GM12872 (cell line): ENCODE data around the gene HGF.

ENCODE experiments used
- CTCF ChIP-seq: IDR thresholded peaks from 3 replicates; pipeline ENCODE4 v1.5.1; 2011; ENCODE audit warnings: low read depth, mild to moderate bottlenecking, low read length, moderate library complexity; ENCODE audit not compliant: insufficient read depth

The HGF gene

GRCh38 chr7:81685270-81685868, 84.5 kb downstream of the HGF start:
- no peak for TF ChIP-seq CTCF

GRCh38 chr7:81684514-81685269, 85.2 kb downstream of the HGF start:
- no peak for TF ChIP-seq CTCF

DNA sequence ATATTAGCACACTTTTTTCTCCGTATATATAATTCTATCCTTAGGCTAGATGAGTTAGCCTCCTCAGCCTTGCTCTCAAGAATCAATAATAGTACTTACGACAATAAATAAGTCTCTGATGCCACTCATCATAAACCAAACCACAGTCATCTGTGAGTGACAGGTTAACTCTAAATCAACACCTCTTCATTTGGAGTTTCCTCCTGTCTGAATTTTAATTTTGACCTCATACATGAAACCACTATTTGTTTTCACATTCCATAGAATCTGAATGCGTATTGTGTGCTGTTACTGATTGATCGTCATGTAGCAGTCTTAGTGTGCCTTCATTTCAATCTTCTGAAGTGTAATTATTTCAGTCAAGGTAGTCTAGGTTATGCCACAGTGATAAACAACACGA, 85.8 kb downstream of the HGF start:
- TF ChIP-seq CTCF: no peak

DNA sequence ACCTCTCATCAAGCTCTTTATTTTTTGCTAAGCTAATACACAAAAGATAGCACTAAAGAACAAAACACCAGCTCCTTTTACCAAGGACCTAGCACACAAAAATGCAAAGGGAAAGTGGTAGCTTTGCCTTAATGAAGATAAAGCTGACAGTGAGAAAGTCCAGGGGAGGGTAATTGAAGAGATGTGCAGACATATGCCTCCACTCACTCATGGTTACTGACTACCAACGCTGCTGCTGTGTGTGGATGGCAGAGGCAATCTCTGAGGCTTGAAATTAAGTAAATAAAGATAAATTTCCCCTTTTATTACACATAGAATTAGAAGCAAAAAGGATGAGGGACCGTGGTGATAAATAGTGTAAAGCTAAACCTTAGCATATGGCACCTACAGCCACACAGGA, 87.0 kb downstream of the HGF start:
- TF ChIP-seq CTCF: no peak

- no peak for TF ChIP-seq CTCF
Observed at GRCh38 chr7:81680120-81680519, 89.7 kb downstream of the HGF start.

DNA sequence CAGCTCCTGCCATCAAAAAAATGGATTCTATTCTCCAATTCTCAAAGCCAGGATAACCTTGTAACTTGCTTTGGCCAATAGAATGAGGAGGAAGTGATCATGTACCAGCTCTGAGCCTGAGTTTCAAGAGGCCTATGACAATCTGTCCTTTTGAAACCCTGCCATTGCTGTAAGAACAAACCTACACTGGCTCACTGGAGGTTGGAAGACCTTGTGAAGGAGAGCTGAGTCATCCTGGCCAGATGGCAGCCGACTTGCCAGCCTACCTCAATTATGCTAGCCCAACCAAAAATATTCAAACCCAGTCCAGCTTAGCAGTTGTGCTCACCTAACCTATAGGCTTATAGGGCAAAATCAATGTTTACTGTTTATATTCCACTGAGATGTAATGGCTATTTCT, 93.0 kb downstream of the HGF start:
- TF ChIP-seq CTCF: no peak

DNA sequence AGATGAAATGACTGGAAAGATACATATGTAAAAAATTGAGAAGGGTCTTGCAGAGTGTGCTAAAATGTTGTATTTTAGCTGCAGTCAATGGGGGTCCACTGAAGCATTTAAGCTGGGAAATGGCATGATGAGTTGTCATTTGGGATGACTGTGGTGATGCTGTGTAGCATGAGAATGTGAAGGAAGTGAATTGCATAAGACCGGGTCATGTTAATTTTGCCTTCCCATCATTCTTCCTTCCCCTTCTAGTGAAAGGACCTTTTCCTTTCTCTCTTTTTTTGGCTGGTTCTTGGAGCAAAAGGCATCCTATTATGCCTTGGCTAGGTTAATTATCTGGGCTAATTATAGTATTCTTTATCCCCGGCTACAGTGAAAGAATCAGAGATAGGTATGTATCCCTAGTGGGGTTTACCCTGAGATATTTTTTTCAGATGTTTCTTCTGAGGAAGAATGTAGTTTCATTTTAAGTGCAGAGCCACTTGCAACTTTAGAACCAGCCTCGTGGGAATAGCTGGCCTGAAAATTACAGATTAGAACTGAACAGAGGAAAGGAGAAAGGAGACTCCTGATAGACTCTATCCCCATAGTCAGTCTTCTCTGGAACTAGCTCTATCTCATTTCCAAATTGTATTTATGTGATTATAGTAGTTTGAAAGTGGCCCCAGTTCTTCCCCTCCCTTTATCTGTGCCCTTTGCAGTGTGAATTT, 93.6 kb downstream of the HGF start:
- TF ChIP-seq CTCF: no peak
